Mesenchymal stem cell (in vitro differentiated cells and primary cell): ENCODE results near the gene VAV2.
A peak's percentile ranks its signal among the peaks of the same experiment; 100 is the strongest.
"Not testable (repeated sequence)": the region's sequence is repeated elsewhere in the genome, so short reads cannot be mapped to it uniquely, and the experiment has no call there.

Source experiments
- DNase-seq: peaks from one replicate; pipeline ENCODE4 v3.0.0-alpha.2; 2013
- H2AFZ ChIP-seq: one replicate; pipeline ENCODE4 v1.6.1; 2013; ENCODE audit warnings: low read depth, mild to moderate bottlenecking, control low read depth, inconsistent platforms, low read length, moderate library complexity
- H2AK5ac ChIP-seq: 2 replicates; pipeline ENCODE4 v1.6.1; 2013; ENCODE audit warnings: low read length, moderate library complexity, mild to moderate bottlenecking, inconsistent platforms; ENCODE audit not compliant: severe bottlenecking
- H2BK120ac ChIP-seq: one replicate; pipeline ENCODE4 v1.6.1; 2013; ENCODE audit warnings: low read depth, mild to moderate bottlenecking, inconsistent platforms, low read length, moderate library complexity
- H2BK12ac ChIP-seq, 2 experiments: one replicate each; pipeline ENCODE4 v1.6.1; 2013; ENCODE audit warnings: inconsistent platforms in 2 of 2, low read length in 2 of 2, mild to moderate bottlenecking in 2 of 2, moderate library complexity in 2 of 2, control low read depth in 1 of 2
- H2BK15ac ChIP-seq: one replicate; pipeline ENCODE4 v1.6.1; 2013; ENCODE audit warnings: mild to moderate bottlenecking, low read depth, inconsistent platforms; ENCODE audit not compliant: poor library complexity, severe bottlenecking
- H2BK5ac ChIP-seq: 2 replicates; pipeline ENCODE4 v1.6.1; 2013; ENCODE audit warnings: low read depth, mild to moderate bottlenecking, low read length, control low read depth, inconsistent platforms; ENCODE audit not compliant: poor library complexity, severe bottlenecking
- H3K14ac ChIP-seq, 2 experiments: one replicate each; pipeline ENCODE4 v1.6.1; 2013; ENCODE audit warnings: inconsistent platforms in 2 of 2, low read length in 2 of 2, control low read depth in 1 of 2, mild to moderate bottlenecking in 1 of 2, moderate library complexity in 1 of 2
- H3K18ac ChIP-seq, 2 experiments: one replicate each; pipeline ENCODE4 v1.6.1; 2013; ENCODE audit warnings: inconsistent platforms in 2 of 2, low read length in 2 of 2, control low read depth in 1 of 2, low read depth in 1 of 2, mild to moderate bottlenecking in 1 of 2
- H3K23ac ChIP-seq, 2 experiments: one replicate each; pipeline ENCODE4 v1.6.1; 2013; ENCODE audit warnings: inconsistent platforms in 2 of 2, low read length in 2 of 2, mild to moderate bottlenecking in 2 of 2, moderate library complexity in 2 of 2, control low read depth in 1 of 2
- H3K27ac ChIP-seq: 2 replicates; pipeline ENCODE4 v1.5.1; 2013; ENCODE audit warnings: mild to moderate bottlenecking, moderate library complexity, low read length, control low read depth, inconsistent platforms; ENCODE audit not compliant: poor library complexity, severe bottlenecking
- H3K27me3 ChIP-seq, 2 experiments: 2 replicates each; pipeline versions ENCODE4 v1.6.1 to v1.7.0; 2013; ENCODE audit warnings: low read length in 2 of 2, mild to moderate bottlenecking in 2 of 2, moderate library complexity in 2 of 2, control low read depth in 1 of 2, inconsistent platforms in 1 of 2; ENCODE audit not compliant: control insufficient read depth in 1 of 2, insufficient read depth in 1 of 2
- H3K36me3 ChIP-seq, 2 experiments: 2 replicates each; pipeline versions ENCODE4 v1.6.1 to v1.7.0; 2013; ENCODE audit warnings: low read length in 2 of 2, control low read depth in 1 of 2, inconsistent platforms in 1 of 2, low read depth in 1 of 2, mild to moderate bottlenecking in 1 of 2; ENCODE audit not compliant: insufficient read depth in 2 of 2, control insufficient read depth in 1 of 2
- H3K4ac ChIP-seq, 2 experiments: one replicate each; pipeline ENCODE4 v1.6.1; 2013; ENCODE audit warnings: inconsistent platforms in 2 of 2, low read length in 2 of 2, mild to moderate bottlenecking in 2 of 2, moderate library complexity in 2 of 2, control low read depth in 1 of 2, low read depth in 1 of 2
- H3K4me1 ChIP-seq: 2 replicates; pipeline ENCODE4 v1.6.1; 2013; ENCODE audit warnings: low read depth, low read length, control low read depth; ENCODE audit not compliant: control insufficient read depth, insufficient read depth
- H3K4me2 ChIP-seq: 2 replicates; pipeline ENCODE4 v1.6.1; 2013; ENCODE audit warnings: low read length, mild to moderate bottlenecking, inconsistent platforms; ENCODE audit not compliant: poor library complexity, severe bottlenecking
- H3K4me3 ChIP-seq, 2 experiments: 2 replicates each; pipeline versions ENCODE4 v1.5.1 to v1.7.0; 2013; ENCODE audit warnings: low read length in 2 of 2, mild to moderate bottlenecking in 2 of 2, control low read depth in 1 of 2, low read depth in 1 of 2; ENCODE audit not compliant: insufficient read depth in 1 of 2
- H3K79me1 ChIP-seq: replicated peaks from 2 replicates; pipeline ENCODE4 v1.6.1; 2013; ENCODE audit warnings: mild to moderate bottlenecking, control low read depth, low read length, inconsistent platforms; ENCODE audit not compliant: poor library complexity, severe bottlenecking
- H3K9ac ChIP-seq: 2 replicates; pipeline ENCODE4 v1.7.0; 2013; ENCODE audit warnings: mild to moderate bottlenecking, low read length, moderate library complexity
- H3K9me3 ChIP-seq: 2 replicates; pipeline ENCODE4 v1.7.0; 2013; ENCODE audit warnings: mild to moderate bottlenecking, low read length; ENCODE audit not compliant: control insufficient read depth
- H4K8ac ChIP-seq: one replicate; pipeline ENCODE4 v1.6.1; 2013; ENCODE audit warnings: inconsistent platforms, mild to moderate bottlenecking, low read length, moderate library complexity
- H4K91ac ChIP-seq: one replicate; pipeline ENCODE4 v1.6.1; 2013; ENCODE audit warnings: mild to moderate bottlenecking, low read length, inconsistent platforms
- WGBS: methylation state at CpG from one replicate; pipeline ENCODE4 v1.1.7; 2013; ENCODE audit warnings: mixed read lengths; 5-methylcytosine and 5-hydroxymethylcytosine counted together

VAV2 gene

GRCh38 chr9:133767625-133768024 is 224.5 kb downstream of the VAV2 start:
- Histone ChIP-seq H3K14ac (no peak overlapping the region), H3K9ac (no peak overlapping the region), H3K27me3 (no peaks in the 10 kb centered on the region), H3K4me1 (peaks cover 10% of the 10 kb centered on the region), H2AFZ (no peak overlapping the region), H4K8ac (no peak overlapping the region), H4K91ac (no peak overlapping the region), H3K18ac (no peak overlapping the region), H3K27ac (no peak overlapping the region), H3K79me1 (peaks cover 38% of the 10 kb centered on the region), H2BK15ac (no peak overlapping the region), H2BK5ac (no peak overlapping the region), H3K36me3 (peaks cover 48 to 66% of the 10 kb centered on the region in 2 experiments), H2BK12ac (no peak overlapping the region), H3K4me2 (no peak overlapping the region), H3K4ac (no peak overlapping the region), H2BK120ac (no peak overlapping the region), H3K9me3 (peaks cover 11% of the 10 kb centered on the region), H2AK5ac (no peak overlapping the region), H3K23ac (no peak overlapping the region), H3K4me3 (no peak overlapping the region)
- DNase-seq = no peak
- WGBS = 100% methylated on average over 1 of the region's 1 CpG

- no CpG with 5 or more reads among the region's 1 CpG for WGBS
- Histone ChIP-seq H3K23ac (no peak overlapping the region), H3K79me1 (peaks cover 36% of the 10 kb centered on the region), H3K4me1 (peaks cover 9% of the 10 kb centered on the region), H2BK15ac (no peak overlapping the region), H3K4ac (no peak overlapping the region), H2BK5ac (no peak overlapping the region), H2BK120ac (no peak overlapping the region), H2AK5ac (no peak overlapping the region), H3K9ac (no peak overlapping the region), H3K9me3 (peaks cover 11% of the 10 kb centered on the region), H3K27ac (no peak overlapping the region), H3K18ac (no peak overlapping the region), H4K8ac (no peak overlapping the region), H2BK12ac (no peak overlapping the region), H3K36me3 (peaks cover 49 to 64% of the 10 kb centered on the region in 2 experiments), H3K4me3 (no peak overlapping the region), H3K4me2 (no peak overlapping the region), H3K14ac (no peak overlapping the region), H2AFZ (no peak overlapping the region), H3K27me3 (no peaks in the 10 kb centered on the region), H4K91ac (no peak overlapping the region)
- DNase-seq = no peak
Observed at GRCh38 chr9:133767008-133767407, 225.1 kb downstream of the VAV2 start.

GRCh38 chr9:133766234-133766633 is 225.9 kb downstream of the VAV2 start:
- not testable (repeated sequence) for H2BK15ac ChIP-seq, H3K23ac ChIP-seq, H3K14ac ChIP-seq, H4K8ac ChIP-seq, H2BK12ac ChIP-seq, H3K4me3 ChIP-seq, H2BK120ac ChIP-seq, H3K4me2 ChIP-seq, H2AK5ac ChIP-seq, H2AFZ ChIP-seq, H3K4me1 ChIP-seq, H4K91ac ChIP-seq, H3K9ac ChIP-seq, H3K27me3 ChIP-seq, H3K18ac ChIP-seq, H3K4ac ChIP-seq, H2BK5ac ChIP-seq, H3K27ac ChIP-seq, DNase-seq
- no CpG with 5 or more reads among the region's 3 CpGs for whole genome bisulfite sequencing
- peaks cover 35% of the 10 kb centered on the region for H3K79me1 ChIP-seq
- peaks cover 53 to 64% of the 10 kb centered on the region in 2 experiments for H3K36me3 ChIP-seq
- H3K9me3 ChIP-seq = peaks cover 11% of the 10 kb centered on the region

- WGBS = 84% methylated on average over 26 of the region's 26 CpGs
- no peak overlapping the region for H2BK120ac ChIP-seq
- H4K91ac ChIP-seq = no peak overlapping the region
- H2AK5ac ChIP-seq = no peak overlapping the region
- H3K18ac ChIP-seq = no peak overlapping the region
- H3K14ac ChIP-seq = no peak overlapping the region
- DNase-seq = peak; percentile 30
- no peak overlapping the region for H3K4me3 ChIP-seq
- H3K9me3 ChIP-seq = peaks cover 11% of the 10 kb centered on the region
- no peak overlapping the region for H3K4ac ChIP-seq
- H3K27me3 ChIP-seq = no peaks in the 10 kb centered on the region
- H3K4me1 ChIP-seq = peaks cover 5% of the 10 kb centered on the region
- H3K23ac ChIP-seq = no peak overlapping the region
- no peak overlapping the region for H2BK5ac ChIP-seq
- H2BK15ac ChIP-seq = no peak overlapping the region
- no peak overlapping the region for H3K9ac ChIP-seq
- no peak overlapping the region for H4K8ac ChIP-seq
- no peak overlapping the region for H2BK12ac ChIP-seq
- peaks cover 27% of the 10 kb centered on the region for H3K79me1 ChIP-seq
- H2AFZ ChIP-seq = no peak overlapping the region
- no peak overlapping the region for H3K27ac ChIP-seq
- H3K36me3 ChIP-seq = peaks cover 40 to 61% of the 10 kb centered on the region in 2 experiments
- H3K4me2 ChIP-seq = no peak overlapping the region
Observed at GRCh38 chr9:133763272-133764183, 228.6 kb downstream of the VAV2 start.
